HepG2 (cell line): ENCODE data around the gene RPL27A. TPM values are rescaled to one million over a fixed set of nuclear protein-coding genes. Genes with fewer than 3 reads are reported as not detected.

Experiments used
- ARID5B ChIP-seq: IDR thresholded peaks from 2 replicates; pipeline ENCODE4 v1.4.0; 2020; ENCODE audit warnings: mild to moderate bottlenecking, missing genetic modification reagents
- ERF ChIP-seq: IDR thresholded peaks from 2 replicates; pipeline ENCODE4 v1.6.1; 2018; ENCODE audit warnings: missing biosample characterization, missing genetic modification reagents
- IRX3 ChIP-seq: sonication (generic); formaldehyde crosslinking; IDR thresholded peaks from 2 replicates; pipeline ENCODE4 v1.8.1; 2023; ENCODE audit warnings: mild to moderate bottlenecking, low read depth, missing genetic modification reagents, borderline replicate concordance
- MBNL3 ChIP-seq: fragments of 250-450 bp; sonication (Bioruptor Pico); conservative IDR thresholded peaks from 2 replicates; pipeline ENCODE4 v1.8.0; 2022; ENCODE audit warnings: mild to moderate bottlenecking, inconsistent platforms
- RFX5 ChIP-seq: IDR thresholded peaks from 2 replicates; pipeline ENCODE4 v1.6.1; 2011; ENCODE audit warnings: low read depth, low read length, improper control_type of control experiment
- TGIF2 ChIP-seq: IDR thresholded peaks from 2 replicates; pipeline ENCODE4 v1.6.1; 2016; ENCODE audit warnings: control low read depth, missing compliant biosample characterization
- ZFP36L1 ChIP-seq: sonication (generic); formaldehyde crosslinking; IDR thresholded peaks from 2 replicates; pipeline ENCODE4 v1.8.0; 2022; ENCODE audit warnings: mild to moderate bottlenecking, missing genetic modification reagents, moderate library complexity
- ZNF34 ChIP-seq: sonication (generic); formaldehyde crosslinking; IDR thresholded peaks from 2 replicates; pipeline ENCODE4 v1.4.0; 2020; ENCODE audit warnings: mild to moderate bottlenecking, missing genetic modification reagents, borderline replicate concordance
- ZNF816 ChIP-seq: sonication (generic); formaldehyde crosslinking; IDR thresholded peaks from 2 replicates; pipeline ENCODE4 v1.8.0; 2022; ENCODE audit warnings: missing genetic modification reagents, mild to moderate bottlenecking, borderline replicate concordance
- polyA plus RNA-seq, 8 experiments: library from polyadenylated mRNA; depleted of rRNA in 3 of 8; stranded (reverse) in 7 of 8; unstranded in 1 of 8; fragments of >200 nt; fragmentation: Illumina TruSeq in 4 of 8; extraction: Trizol in 4 of 8; gene quantifications; 2 replicates each; pipeline versions ENCODE4 v1.2.1 to v1.2.3, GENCODE V29; 2011 to 2016; ENCODE audit warnings: low read depth in 4 of 8, missing spikeins in 1 of 8, mixed read lengths in 1 of 8; ENCODE audit not compliant: insufficient read depth in 1 of 8
- total RNA-seq, 5 experiments: library from RNA; depleted of rRNA; stranded (reverse); fragments of >200 nt; fragmentation: Illumina TruSeq; extraction: Trizol; gene quantifications; 2 replicates each; pipeline ENCODE4 v1.2.3, GENCODE V29; 2016; ENCODE audit warnings: low read depth in 1 of 5
- TF ChIP-seq, protein P1 (sequence below): sonication (generic); formaldehyde crosslinking; IDR thresholded peaks from 2 replicates; pipeline ENCODE4 v1.8.1; 2022; ENCODE audit warnings: low read depth, mild to moderate bottlenecking, missing genetic modification reagents
- TF ChIP-seq, protein P2 (sequence below): sonication (generic); formaldehyde crosslinking; IDR thresholded peaks from 2 replicates; pipeline ENCODE4 v1.4.0; 2020; ENCODE audit warnings: missing genetic modification reagents, borderline replicate concordance
- TF ChIP-seq, protein P3 (sequence below): sonication (generic); formaldehyde crosslinking; IDR thresholded peaks from 2 replicates; pipeline ENCODE4 v1.4.0; 2020; ENCODE audit warnings: missing genetic modification reagents

The RPL27A gene
- total and polyA plus RNA-seq, 2 of the 13 experiments (the other 11 are each of a cell fraction or from before 2014, with no cell fraction given) = 1,531 to 2,153 TPM

- TF ChIP-seq, protein P1, sequence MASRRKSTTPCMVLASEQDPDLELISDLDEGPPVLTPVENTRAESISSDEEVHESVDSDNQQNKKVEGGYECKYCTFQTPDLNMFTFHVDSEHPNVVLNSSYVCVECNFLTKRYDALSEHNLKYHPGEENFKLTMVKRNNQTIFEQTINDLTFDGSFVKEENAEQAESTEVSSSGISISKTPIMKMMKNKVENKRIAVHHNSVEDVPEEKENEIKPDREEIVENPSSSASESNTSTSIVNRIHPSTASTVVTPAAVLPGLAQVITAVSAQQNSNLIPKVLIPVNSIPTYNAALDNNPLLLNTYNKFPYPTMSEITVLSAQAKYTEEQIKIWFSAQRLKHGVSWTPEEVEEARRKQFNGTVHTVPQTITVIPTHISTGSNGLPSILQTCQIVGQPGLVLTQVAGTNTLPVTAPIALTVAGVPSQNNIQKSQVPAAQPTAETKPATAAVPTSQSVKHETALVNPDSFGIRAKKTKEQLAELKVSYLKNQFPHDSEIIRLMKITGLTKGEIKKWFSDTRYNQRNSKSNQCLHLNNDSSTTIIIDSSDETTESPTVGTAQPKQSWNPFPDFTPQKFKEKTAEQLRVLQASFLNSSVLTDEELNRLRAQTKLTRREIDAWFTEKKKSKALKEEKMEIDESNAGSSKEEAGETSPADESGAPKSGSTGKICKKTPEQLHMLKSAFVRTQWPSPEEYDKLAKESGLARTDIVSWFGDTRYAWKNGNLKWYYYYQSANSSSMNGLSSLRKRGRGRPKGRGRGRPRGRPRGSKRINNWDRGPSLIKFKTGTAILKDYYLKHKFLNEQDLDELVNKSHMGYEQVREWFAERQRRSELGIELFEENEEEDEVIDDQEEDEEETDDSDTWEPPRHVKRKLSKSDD (CRISPR knock-in tag) = peak; percentile 36; the same call in 1 of the 2 replicates
- TF ChIP-seq TGIF2 (CRISPR knock-in tag) = peak; percentile 57; the same call in 1 of the 2 replicates
- TF ChIP-seq ZFP36L1 (CRISPR knock-in tag) = no peak; the same call in 1 of the 2 replicates
- peak; percentile 96; the same call in 1 of the 2 replicates for TF ChIP-seq ZNF816
- peak; percentile 60 for TF ChIP-seq RFX5
- peak; percentile 86; the same call in 1 of the 2 replicates for TF ChIP-seq ZNF34 (CRISPR knock-in tag)
- peak; percentile 66 for TF ChIP-seq ARID5B (CRISPR knock-in tag)
- TF ChIP-seq ERF (CRISPR knock-in tag) = peak; percentile 71
- TF ChIP-seq, protein P2, sequence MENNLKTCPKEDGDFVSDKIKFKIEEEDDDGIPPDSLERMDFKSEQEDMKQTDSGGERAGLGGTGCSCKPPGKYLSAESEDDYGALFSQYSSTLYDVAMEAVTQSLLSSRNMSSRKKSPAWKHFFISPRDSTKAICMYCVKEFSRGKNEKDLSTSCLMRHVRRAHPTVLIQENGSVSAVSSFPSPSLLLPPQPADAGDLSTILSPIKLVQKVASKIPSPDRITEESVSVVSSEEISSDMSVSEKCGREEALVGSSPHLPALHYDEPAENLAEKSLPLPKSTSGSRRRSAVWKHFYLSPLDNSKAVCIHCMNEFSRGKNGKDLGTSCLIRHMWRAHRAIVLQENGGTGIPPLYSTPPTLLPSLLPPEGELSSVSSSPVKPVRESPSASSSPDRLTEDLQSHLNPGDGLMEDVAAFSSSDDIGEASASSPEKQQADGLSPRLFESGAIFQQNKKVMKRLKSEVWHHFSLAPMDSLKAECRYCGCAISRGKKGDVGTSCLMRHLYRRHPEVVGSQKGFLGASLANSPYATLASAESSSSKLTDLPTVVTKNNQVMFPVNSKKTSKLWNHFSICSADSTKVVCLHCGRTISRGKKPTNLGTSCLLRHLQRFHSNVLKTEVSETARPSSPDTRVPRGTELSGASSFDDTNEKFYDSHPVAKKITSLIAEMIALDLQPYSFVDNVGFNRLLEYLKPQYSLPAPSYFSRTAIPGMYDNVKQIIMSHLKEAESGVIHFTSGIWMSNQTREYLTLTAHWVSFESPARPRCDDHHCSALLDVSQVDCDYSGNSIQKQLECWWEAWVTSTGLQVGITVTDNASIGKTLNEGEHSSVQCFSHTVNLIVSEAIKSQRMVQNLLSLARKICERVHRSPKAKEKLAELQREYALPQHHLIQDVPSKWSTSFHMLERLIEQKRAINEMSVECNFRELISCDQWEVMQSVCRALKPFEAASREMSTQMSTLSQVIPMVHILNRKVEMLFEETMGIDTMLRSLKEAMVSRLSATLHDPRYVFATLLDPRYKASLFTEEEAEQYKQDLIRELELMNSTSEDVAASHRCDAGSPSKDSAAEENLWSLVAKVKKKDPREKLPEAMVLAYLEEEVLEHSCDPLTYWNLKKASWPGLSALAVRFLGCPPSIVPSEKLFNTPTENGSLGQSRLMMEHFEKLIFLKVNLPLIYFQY (CRISPR knock-in tag) = peak; percentile 36; the same call in 1 of the 2 replicates
- TF ChIP-seq IRX3 (CRISPR knock-in tag) = peak; percentile 82
- no peak for TF ChIP-seq MBNL3 (CRISPR knock-in tag)
- TF ChIP-seq, protein P3, sequence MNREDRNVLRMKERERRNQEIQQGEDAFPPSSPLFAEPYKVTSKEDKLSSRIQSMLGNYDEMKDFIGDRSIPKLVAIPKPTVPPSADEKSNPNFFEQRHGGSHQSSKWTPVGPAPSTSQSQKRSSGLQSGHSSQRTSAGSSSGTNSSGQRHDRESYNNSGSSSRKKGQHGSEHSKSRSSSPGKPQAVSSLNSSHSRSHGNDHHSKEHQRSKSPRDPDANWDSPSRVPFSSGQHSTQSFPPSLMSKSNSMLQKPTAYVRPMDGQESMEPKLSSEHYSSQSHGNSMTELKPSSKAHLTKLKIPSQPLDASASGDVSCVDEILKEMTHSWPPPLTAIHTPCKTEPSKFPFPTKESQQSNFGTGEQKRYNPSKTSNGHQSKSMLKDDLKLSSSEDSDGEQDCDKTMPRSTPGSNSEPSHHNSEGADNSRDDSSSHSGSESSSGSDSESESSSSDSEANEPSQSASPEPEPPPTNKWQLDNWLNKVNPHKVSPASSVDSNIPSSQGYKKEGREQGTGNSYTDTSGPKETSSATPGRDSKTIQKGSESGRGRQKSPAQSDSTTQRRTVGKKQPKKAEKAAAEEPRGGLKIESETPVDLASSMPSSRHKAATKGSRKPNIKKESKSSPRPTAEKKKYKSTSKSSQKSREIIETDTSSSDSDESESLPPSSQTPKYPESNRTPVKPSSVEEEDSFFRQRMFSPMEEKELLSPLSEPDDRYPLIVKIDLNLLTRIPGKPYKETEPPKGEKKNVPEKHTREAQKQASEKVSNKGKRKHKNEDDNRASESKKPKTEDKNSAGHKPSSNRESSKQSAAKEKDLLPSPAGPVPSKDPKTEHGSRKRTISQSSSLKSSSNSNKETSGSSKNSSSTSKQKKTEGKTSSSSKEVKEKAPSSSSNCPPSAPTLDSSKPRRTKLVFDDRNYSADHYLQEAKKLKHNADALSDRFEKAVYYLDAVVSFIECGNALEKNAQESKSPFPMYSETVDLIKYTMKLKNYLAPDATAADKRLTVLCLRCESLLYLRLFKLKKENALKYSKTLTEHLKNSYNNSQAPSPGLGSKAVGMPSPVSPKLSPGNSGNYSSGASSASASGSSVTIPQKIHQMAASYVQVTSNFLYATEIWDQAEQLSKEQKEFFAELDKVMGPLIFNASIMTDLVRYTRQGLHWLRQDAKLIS (CRISPR knock-in tag) = peak; percentile 80; the same call in 1 of the 2 replicates
Measured at GRCh38 chr11:8688414-8689362, 6.1 kb downstream of the RPL27A start (continued).
